ENCODE measurements around the gene CSRP1.

- no peak for TF ChIP-seq CTCF (conservative IDR thresholded peaks at IDR 0.05; ENCODE audit: low read length)
- TF ChIP-seq EZH2phosphoT487 (IDR thresholded peaks at IDR 0.05; ENCODE audit: borderline replicate concordance, low read depth, low read length), result no peak
Measured at GRCh38 chr1:201448990-201449389, 57.9 kb downstream of the CSRP1 start.
